ENCODE data around the gene BIRC6.
"Not testable (repeated sequence)": the region's sequence is repeated elsewhere in the genome, so short reads cannot be mapped to it uniquely, and the experiment has no call there.

Gene BIRC6

DNA sequence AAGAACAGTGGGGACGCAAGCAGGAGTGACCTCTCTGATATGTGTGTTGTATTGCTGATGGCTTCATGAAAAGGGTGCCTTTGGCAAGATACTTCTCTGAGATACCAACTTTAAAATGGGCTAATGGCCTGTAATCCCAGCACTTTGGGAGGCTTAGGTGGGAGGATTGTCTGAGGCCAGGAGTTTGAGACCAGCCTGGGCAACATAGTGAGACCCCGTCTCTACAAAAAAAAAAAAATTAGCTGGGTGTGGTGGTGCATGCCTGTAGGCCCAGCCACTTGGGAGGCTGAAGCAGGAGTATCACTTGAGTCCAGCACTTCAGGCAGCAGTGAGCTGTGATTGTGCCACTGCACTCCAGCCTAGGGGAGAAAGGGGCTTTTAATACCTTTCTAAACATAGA lies 9.8 kb downstream of the BIRC6 start:
- Histone ChIP-seq H3K4me3 (no peak overlapping the region), H3K27ac (no peak overlapping the region)
- TF ChIP-seq, protein P1, sequence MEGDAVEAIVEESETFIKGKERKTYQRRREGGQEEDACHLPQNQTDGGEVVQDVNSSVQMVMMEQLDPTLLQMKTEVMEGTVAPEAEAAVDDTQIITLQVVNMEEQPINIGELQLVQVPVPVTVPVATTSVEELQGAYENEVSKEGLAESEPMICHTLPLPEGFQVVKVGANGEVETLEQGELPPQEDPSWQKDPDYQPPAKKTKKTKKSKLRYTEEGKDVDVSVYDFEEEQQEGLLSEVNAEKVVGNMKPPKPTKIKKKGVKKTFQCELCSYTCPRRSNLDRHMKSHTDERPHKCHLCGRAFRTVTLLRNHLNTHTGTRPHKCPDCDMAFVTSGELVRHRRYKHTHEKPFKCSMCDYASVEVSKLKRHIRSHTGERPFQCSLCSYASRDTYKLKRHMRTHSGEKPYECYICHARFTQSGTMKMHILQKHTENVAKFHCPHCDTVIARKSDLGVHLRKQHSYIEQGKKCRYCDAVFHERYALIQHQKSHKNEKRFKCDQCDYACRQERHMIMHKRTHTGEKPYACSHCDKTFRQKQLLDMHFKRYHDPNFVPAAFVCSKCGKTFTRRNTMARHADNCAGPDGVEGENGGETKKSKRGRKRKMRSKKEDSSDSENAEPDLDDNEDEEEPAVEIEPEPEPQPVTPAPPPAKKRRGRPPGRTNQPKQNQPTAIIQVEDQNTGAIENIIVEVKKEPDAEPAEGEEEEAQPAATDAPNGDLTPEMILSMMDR (IDR thresholded peaks at IDR 0.05): no peak
- no peak for DNase-seq (ENCODE audit: low spot score)

DNA sequence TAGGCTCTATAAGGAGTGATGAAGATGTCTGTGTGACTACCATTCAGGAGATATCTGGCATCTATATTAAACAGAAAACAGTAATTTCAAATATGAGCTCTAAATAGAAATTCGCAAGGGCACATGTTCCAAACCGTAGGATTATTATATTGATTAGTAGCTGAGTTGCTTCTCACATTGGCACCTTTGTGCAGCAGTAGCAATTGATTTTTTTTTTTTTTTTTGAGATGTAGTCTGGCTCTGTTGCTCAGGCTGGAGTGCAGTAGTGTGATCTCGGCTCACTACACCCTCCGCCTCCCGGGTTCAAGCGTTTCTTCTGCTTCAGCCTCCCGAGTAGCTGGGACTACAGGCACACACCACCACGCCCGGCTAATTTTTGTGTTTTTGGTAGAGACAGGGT lies 12.4 kb downstream of the BIRC6 start:
- Histone ChIP-seq H3K4me3 (no peak overlapping the region), H3K27ac (no peak overlapping the region)
- no peak for DNase-seq (ENCODE audit: low spot score)
- TF ChIP-seq, protein P1 (IDR thresholded peaks at IDR 0.05): no peak

DNA sequence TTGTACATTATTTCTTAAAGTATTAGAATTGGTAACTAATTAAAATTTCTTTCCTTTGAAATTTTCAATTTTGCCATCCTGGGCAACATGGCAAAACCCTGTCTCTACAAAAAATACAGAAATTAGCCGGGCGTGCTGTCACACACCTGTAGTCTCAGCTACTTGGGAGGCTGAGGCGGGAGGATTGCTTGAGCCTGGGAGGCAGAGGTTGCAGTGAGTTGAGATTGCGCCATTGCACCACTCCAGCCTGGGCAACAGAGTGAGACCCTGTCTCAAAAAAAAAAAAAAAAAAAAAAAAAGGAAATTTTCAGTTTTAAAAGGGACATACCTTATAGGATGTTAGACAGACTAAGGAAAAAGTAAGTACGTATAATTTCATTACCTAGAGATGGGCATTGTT lies 14.1 kb downstream of the BIRC6 start:
- not testable (repeated sequence) for H3K27ac ChIP-seq; DNase-seq (ENCODE audit: low spot score); H3K4me3 ChIP-seq

GRCh38 chr2:32372519-32373182 lies 15.8 kb downstream of the BIRC6 start:
- H3K4me3 ChIP-seq: no peak overlapping the region

GRCh38 chr2:32375228-32375892 lies 18.5 kb downstream of the BIRC6 start:
- TF ChIP-seq, protein P1 (IDR thresholded peaks at IDR 0.05): no peak
- DNase-seq (ENCODE audit: low spot score): no peak
- Histone ChIP-seq H3K27ac (no peak overlapping the region), H3K4me3 (no peak overlapping the region)

More at GRCh38 chr2:32372519-32373182, 15.8 kb downstream of the BIRC6 start:
- no peak for DNase-seq (ENCODE audit: low spot score)
- TF ChIP-seq, protein P1 (IDR thresholded peaks at IDR 0.05): no peak
- H3K27ac ChIP-seq: no peak overlapping the region

- no peak for DNase-seq (ENCODE audit: low spot score)
- H3K4me3 ChIP-seq: no peak overlapping the region
- H3K27ac ChIP-seq: no peak overlapping the region
- TF ChIP-seq, protein P1 (IDR thresholded peaks at IDR 0.05): no peak
These were observed 19.9 kb downstream of the BIRC6 start for GRCh38 chr2:32376756-32377155.

GRCh38 chr2:32377928-32378327 lies 21.1 kb downstream of the BIRC6 start:
- no peak for DNase-seq (ENCODE audit: low spot score)
- no peak overlapping the region for H3K27ac ChIP-seq
- TF ChIP-seq, protein P1 (IDR thresholded peaks at IDR 0.05): no peak

More at GRCh38 chr2:32377928-32378327, 21.1 kb downstream of the BIRC6 start:
- no peak overlapping the region for H3K4me3 ChIP-seq

Data from coronary artery (tissue), 2 donors.